SH-SY5Y (cell line): ENCODE data around the gene CCDC194.

Experiments used
- GATA2 ChIP-seq: IDR thresholded peaks from 2 replicates; pipeline ENCODE4 v1.6.1; 2011; ENCODE audit warnings: mild to moderate bottlenecking, low read depth, low read length
- GATA3 ChIP-seq: IDR thresholded peaks from 2 replicates; pipeline ENCODE4 v1.6.1; 2011; ENCODE audit warnings: low read depth, mild to moderate bottlenecking, low read length, moderate library complexity

GRCh38 chr19:17406887-17407196 is 12.8 kb upstream of the CCDC194 start:
- TF ChIP-seq GATA2 = no peak
- no peak for TF ChIP-seq GATA3
